ENCODE measurements around the gene SYNE1.

GRCh38 chr6:152099446-152100182 is 537.5 kb downstream of the SYNE1 start:
- no peak for TF ChIP-seq CTCF (IDR thresholded peaks at IDR 0.05; ENCODE audit: poor library complexity, severe bottlenecking)
- no peak for TF ChIP-seq SMC3 (conservative IDR thresholded peaks at IDR 0.05; ENCODE audit: poor library complexity)
- no peak for TF ChIP-seq EP300 (conservative IDR thresholded peaks at IDR 0.05; ENCODE audit: poor library complexity, severe bottlenecking)
- TF ChIP-seq MXI1 (conservative IDR thresholded peaks at IDR 0.05; ENCODE audit: poor library complexity, severe bottlenecking), result no peak
- no peak for TF ChIP-seq POLR2AphosphoS5 (IDR thresholded peaks at IDR 0.05)
- TF ChIP-seq REST (IDR thresholded peaks at IDR 0.05; ENCODE audit: borderline replicate concordance), result no peak
- TF ChIP-seq EZH2 (IDR thresholded peaks at IDR 0.05; ENCODE audit: borderline replicate concordance, insufficient read depth, low read length, poor library complexity, severe bottlenecking), result no peak
- TF ChIP-seq TAF1 (IDR thresholded peaks at IDR 0.05; ENCODE audit: low read depth), result no peak
